Measurements from ENCODE around the gene SLC44A2. TPM values are rescaled to one million over a fixed set of nuclear protein-coding genes. Genes with fewer than 3 reads are reported as not detected.

The SLC44A2 gene
- total RNA-seq, 1 experiment from 2014 or later: 239 TPM

GRCh38 chr19:10648360-10648759, 23.0 kb downstream of the SLC44A2 start:
- Histone ChIP-seq H3K9me2 (ENCODE audit: insufficient read depth) (no peaks in the 10 kb centered on the region), H3K4me1 (replicated peaks; ENCODE audit: insufficient read depth) (peaks cover 8% of the 10 kb centered on the region), H3K4me2 (no peak overlapping the region), H3F3A (ENCODE audit: insufficient read depth, low read depth) (peaks cover 46% of the 10 kb centered on the region), H3K9me3 (ENCODE audit: insufficient read depth, low read depth) (no peaks in the 10 kb centered on the region), H3K4me3 (no peak overlapping the region), H3K27me3 (ENCODE audit: insufficient read depth, low read depth) (no peaks in the 10 kb centered on the region), H3K27ac (no peak overlapping the region), H3K79me2 (ENCODE audit: low read depth) (peaks cover 22% of the 10 kb centered on the region), H3K36me3 (ENCODE audit: low read depth) (peaks cover 8% of the 10 kb centered on the region; the same call in 1 of the 2 replicates), H2AFZ (no peak overlapping the region), H4K20me1 (ENCODE audit: insufficient read depth) (peaks cover 6% of the 10 kb centered on the region; the same call in 1 of the 2 replicates)
- TF ChIP-seq, protein P1, sequence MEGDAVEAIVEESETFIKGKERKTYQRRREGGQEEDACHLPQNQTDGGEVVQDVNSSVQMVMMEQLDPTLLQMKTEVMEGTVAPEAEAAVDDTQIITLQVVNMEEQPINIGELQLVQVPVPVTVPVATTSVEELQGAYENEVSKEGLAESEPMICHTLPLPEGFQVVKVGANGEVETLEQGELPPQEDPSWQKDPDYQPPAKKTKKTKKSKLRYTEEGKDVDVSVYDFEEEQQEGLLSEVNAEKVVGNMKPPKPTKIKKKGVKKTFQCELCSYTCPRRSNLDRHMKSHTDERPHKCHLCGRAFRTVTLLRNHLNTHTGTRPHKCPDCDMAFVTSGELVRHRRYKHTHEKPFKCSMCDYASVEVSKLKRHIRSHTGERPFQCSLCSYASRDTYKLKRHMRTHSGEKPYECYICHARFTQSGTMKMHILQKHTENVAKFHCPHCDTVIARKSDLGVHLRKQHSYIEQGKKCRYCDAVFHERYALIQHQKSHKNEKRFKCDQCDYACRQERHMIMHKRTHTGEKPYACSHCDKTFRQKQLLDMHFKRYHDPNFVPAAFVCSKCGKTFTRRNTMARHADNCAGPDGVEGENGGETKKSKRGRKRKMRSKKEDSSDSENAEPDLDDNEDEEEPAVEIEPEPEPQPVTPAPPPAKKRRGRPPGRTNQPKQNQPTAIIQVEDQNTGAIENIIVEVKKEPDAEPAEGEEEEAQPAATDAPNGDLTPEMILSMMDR (conservative IDR thresholded peaks at IDR 0.05): no peak
- no peak for TF ChIP-seq EZH2 (IDR thresholded peaks at IDR 0.05; ENCODE audit: low read depth)
- no TSS peak for BruUV-seq (replicated peaks)
- CTCF ChIA-PET: interaction anchor here (0.7 kb wide), 1 partner anchor 268 kb away, joined by 4 read pairs; the partner anchor contains the start of gene TYK2
- intact Hi-C loops (cut with micrococcal nuclease; ENCODE audit: unreplicated experiment): no loop called here
- POLR2A ChIA-PET (ENCODE audit: unreplicated experiment): no interaction called here
- no peak for DNase-seq

- POLR2A ChIA-PET (ENCODE audit: unreplicated experiment): interaction anchor here (0.6 kb wide), 2 partner anchors 70 to 709 kb away, joined by 5 read pairs; no protein-coding TSS in a partner anchor
- H3K4me2 ChIP-seq: peak overlapping the region; percentile 74
These were observed 26.5 kb downstream of the SLC44A2 start for GRCh38 chr19:10651851-10652250.

GRCh38 chr19:10653482-10653731, 28.1 kb downstream of the SLC44A2 start:
- BruUV-seq (replicated peaks): TSS peak; percentile 92
- DNase-seq: no peak

More at GRCh38 chr19:10651851-10652250, 26.5 kb downstream of the SLC44A2 start:
- H3K79me2 ChIP-seq (ENCODE audit: low read depth): peaks cover 51% of the 10 kb centered on the region
- intact Hi-C loops (cut with micrococcal nuclease; ENCODE audit: unreplicated experiment): no loop called here
- no peak overlapping the region; the same call in 1 of the 2 replicates for H3K4me3 ChIP-seq
- DNase-seq: no peak
- H3K4me1 ChIP-seq (replicated peaks; ENCODE audit: insufficient read depth): peaks cover 17% of the 10 kb centered on the region
- no peak overlapping the region for H3K27ac ChIP-seq
- H3F3A ChIP-seq (ENCODE audit: insufficient read depth, low read depth): peaks cover 50% of the 10 kb centered on the region
- TF ChIP-seq, protein P1 (conservative IDR thresholded peaks at IDR 0.05): no peak
- no peak for TF ChIP-seq EZH2 (IDR thresholded peaks at IDR 0.05; ENCODE audit: low read depth)
- no peaks in the 10 kb centered on the region for H3K9me3 ChIP-seq (ENCODE audit: insufficient read depth, low read depth)
- no peak overlapping the region for H2AFZ ChIP-seq
- H3K27me3 ChIP-seq (ENCODE audit: insufficient read depth, low read depth): no peaks in the 10 kb centered on the region
- CTCF ChIA-PET: interaction anchor here (0.6 kb wide), 1 partner anchor 48 kb away, joined by 4 read pairs; no protein-coding TSS in a partner anchor
- no peaks in the 10 kb centered on the region for H3K9me2 ChIP-seq (ENCODE audit: insufficient read depth)
- peaks cover 13% of the 10 kb centered on the region; the same call in 1 of the 2 replicates for H3K36me3 ChIP-seq (ENCODE audit: low read depth)
- BruUV-seq (replicated peaks): no TSS peak
- peaks cover 26% of the 10 kb centered on the region for H4K20me1 ChIP-seq (ENCODE audit: insufficient read depth)

More at GRCh38 chr19:10653482-10653731, 28.1 kb downstream of the SLC44A2 start:
- Histone ChIP-seq H3K27ac (peak overlapping the region; percentile 82), H3K9me2 (ENCODE audit: insufficient read depth) (no peaks in the 10 kb centered on the region), H3K9me3 (ENCODE audit: insufficient read depth, low read depth) (no peaks in the 10 kb centered on the region), H3K36me3 (ENCODE audit: low read depth) (peaks cover 13% of the 10 kb centered on the region; the same call in 1 of the 2 replicates), H3K4me1 (replicated peaks; ENCODE audit: insufficient read depth) (peaks cover 20% of the 10 kb centered on the region), H4K20me1 (ENCODE audit: insufficient read depth) (peaks cover 42% of the 10 kb centered on the region), H3K79me2 (ENCODE audit: low read depth) (peaks cover 66% of the 10 kb centered on the region), H3K4me2 (peak overlapping the region; percentile 74), H3F3A (ENCODE audit: insufficient read depth, low read depth) (peaks cover 54% of the 10 kb centered on the region), H3K4me3 (peak overlapping the region; percentile 86), H3K27me3 (ENCODE audit: insufficient read depth, low read depth) (no peaks in the 10 kb centered on the region), H2AFZ (peak overlapping the region; percentile 72)
- TF ChIP-seq, protein P1 (conservative IDR thresholded peaks at IDR 0.05): no peak
- ChIA-PET CTCF (interaction anchor here (0.6 kb wide), 1 partner anchor 310 kb away, joined by 7 read pairs; no protein-coding TSS in a partner anchor), POLR2A (ENCODE audit: unreplicated experiment) (no interaction called here)
- intact Hi-C loops (cut with micrococcal nuclease; ENCODE audit: unreplicated experiment): no loop called here
